CD4-positive, alpha-beta T cell treated with Interleukin-1 beta for 1 hour (primary cell): Measurements from ENCODE around the gene MYLK3.

Experiments
- DNase-seq, 2 donors: peaks; one replicate each; pipeline ENCODE4 v3.0.0-alpha.2; 2020 to 2022

Gene MYLK3

DNA sequence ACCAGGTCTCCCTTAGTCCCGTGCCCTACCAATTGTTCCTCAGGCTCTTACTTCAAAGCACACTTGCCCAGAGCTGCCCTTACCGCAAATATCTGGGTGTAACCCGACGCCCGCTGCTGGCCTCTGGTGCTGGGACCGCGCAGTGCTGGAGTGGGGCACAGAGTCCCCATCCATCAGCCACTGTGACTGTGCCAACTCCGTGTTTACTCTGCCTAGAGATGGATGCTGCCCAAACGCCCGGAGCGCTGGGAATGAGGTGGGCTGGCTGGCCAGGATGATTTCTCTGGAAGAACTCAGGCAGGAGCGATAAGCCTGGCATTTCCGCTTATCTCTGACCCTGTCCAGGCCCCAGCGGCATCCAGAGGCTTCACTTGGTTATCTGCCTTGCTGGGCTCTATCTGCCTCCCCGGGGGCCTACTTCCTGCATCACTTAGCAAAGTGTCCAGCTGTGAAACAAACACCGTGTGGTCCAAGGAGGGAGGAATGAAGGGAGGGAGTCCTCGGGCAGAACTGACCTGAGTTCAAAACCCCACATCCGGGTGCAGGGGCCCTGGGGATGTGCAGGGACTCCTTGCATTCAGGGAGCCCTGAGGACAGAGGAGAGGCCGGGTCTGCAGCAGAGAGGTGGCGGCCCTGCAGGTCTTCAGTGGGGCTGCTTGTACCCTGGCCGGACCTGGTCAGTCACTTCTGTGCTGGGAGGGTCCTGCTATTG lies 9.4 kb upstream of the MYLK3 start:
- no peak for DNase-seq

DNA sequence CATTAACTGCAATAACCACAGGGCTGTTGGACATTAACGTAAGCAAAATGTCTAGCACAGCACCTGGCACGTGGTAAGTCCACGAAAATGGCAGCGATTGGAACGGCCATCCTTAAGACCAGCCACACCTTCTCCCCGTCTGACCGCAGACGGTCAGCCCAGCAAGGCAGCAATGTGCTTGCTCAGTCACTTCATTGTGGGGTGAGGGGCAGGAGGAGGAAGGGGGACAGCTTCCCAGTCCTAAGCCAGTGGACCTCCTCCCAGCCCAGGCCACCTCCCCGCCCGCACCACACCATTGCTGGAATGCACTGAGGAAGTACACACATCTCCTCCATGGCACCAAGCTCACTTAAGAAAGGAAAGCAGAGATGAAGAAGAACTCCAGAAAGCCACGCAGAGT lies 8.6 kb upstream of the MYLK3 start:
- DNase-seq = no peak

DNA sequence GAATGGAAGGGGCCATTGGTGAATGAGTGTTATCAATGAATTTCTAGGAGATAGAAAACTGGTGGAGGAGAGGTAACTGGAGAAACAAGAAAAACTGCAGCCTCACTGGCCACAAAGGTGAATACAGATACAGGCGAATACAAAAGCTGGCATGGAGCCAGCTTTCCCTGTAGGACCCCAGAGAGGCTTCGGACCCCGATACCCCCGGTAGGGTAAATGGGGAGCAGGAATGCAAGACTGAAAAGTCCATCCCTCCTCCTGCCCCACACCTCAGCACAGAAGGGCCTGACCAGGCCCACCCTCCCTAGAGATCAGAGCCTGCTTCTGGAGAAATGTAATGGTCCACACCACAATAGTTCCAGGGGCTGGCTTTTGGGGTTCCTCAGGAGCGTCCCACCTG lies 4.9 kb upstream of the MYLK3 start:
- DNase-seq = no peak

- DNase-seq = no peak
These were observed 3.2 kb upstream of the MYLK3 start for GRCh38 chr16:46751381-46751780.

- no peak for DNase-seq
These were observed 896 bp upstream of the MYLK3 start for GRCh38 chr16:46748775-46749705.

GRCh38 chr16:46746821-46747776 lies 1.0 kb downstream of the MYLK3 start:
- DNase-seq = no peak

DNA sequence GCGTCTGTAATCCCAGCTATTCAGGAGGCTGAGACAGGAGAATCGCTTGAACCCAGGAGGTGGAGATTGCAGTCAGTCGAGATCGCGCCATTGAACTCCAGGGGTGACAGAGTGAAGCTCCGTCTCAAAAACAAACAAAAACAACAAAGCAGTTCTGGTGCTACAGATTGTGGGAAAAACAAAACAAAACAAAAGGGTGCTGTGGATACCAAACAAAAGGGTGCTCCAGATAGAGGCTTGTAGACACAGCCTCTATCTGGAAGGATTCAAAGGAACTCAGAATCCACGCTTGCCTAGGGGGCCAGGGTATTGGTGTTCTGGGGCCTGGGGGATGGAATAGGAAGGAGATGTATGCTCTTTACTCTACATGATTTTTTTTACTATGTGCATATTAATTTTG lies 2.5 kb downstream of the MYLK3 start:
- no peak for DNase-seq

DNA sequence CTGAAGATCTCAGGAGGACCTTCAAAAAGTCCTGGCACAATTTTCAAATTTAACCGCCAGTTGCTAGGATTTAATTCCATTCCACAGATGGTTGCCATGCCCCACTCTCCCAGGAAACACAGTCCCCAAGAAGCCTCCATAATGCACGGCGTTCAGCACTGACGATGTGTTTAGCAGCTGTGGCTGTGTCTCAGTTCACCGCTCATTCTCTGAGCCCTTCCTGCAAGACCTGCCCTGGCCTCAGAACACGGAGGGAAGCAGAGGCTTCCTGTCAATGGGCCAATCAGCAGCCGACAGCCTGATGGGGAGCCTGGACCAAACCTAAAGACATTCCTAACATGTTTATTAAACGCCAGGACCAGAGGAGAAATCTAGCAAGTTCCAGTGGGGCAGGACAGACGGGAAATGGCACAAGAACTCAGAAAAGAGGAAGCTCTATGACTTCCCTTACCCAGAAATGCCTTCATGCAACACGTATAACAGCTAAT lies 4.9 kb downstream of the MYLK3 start:
- DNase-seq = peak in 1 of 2 donors; percentile 3

DNA sequence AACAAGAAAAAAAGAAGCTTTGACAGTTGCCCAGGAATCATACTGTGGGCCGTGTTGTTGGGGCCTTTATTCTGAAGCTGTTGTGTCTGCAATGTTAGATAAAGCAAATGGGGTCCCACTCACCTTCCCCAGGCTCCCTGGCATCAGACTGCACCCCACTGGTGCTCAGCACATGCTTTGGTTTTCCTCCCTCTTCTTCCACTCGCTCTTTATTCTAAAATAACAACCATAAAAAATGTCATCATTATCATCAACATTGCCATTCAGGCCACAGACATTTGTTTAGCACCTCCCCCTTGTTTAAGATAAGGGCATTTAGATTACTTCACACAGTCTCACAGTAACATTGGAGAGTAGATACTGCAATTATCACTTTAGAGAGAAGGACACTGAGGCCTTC lies 8.2 kb downstream of the MYLK3 start:
- DNase-seq = no peak

- no peak for DNase-seq
These were observed 10.4 kb downstream of the MYLK3 start for GRCh38 chr16:46737621-46738214.

DNA sequence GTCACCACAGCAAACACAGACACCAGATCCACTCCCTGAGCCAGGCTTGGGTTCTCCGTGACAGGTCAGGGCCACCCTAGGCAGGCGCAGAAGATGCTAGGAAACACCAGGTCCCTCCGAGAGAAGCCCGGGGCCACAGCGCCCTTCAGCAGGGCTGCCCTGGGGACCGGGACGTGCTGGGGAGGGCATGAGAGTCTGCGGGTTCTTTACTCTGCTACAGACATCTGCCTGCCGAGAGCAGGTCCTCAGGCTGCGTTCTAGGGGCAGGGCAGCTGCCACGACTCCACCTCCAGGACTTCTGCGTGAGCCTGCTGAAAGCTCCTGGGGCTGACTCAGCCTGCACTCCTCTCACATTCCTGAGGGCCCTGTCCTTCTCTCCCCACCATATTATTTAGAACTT lies 11.4 kb downstream of the MYLK3 start:
- no peak for DNase-seq

DNA sequence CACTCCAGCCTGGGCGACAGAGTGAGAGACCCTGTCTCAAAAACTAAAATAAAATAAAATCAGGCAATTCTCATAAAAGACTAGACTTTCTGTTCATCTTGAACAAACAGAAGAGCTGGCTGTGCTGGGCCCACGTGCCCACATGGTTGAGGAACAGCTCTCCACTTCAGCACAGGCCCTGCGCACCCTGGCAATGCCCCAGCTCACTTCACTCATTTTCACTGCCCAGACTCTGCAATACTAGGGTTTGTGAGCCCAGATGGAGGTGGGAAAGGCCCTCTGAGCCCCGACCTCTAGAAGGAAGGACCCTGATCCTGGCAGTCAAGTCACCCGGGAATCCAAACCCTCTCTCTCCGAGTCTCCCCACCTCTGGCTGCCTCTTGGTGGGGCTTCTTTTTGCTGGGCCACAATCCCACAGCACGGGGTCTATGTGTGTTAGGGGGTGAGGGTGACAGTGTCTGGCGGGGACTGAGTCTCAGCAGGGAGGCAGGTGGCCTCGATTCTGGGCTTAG lies 14.8 kb downstream of the MYLK3 start:
- DNase-seq = no peak

GRCh38 chr16:46732561-46732960 lies 15.6 kb downstream of the MYLK3 start:
- DNase-seq = no peak

DNA sequence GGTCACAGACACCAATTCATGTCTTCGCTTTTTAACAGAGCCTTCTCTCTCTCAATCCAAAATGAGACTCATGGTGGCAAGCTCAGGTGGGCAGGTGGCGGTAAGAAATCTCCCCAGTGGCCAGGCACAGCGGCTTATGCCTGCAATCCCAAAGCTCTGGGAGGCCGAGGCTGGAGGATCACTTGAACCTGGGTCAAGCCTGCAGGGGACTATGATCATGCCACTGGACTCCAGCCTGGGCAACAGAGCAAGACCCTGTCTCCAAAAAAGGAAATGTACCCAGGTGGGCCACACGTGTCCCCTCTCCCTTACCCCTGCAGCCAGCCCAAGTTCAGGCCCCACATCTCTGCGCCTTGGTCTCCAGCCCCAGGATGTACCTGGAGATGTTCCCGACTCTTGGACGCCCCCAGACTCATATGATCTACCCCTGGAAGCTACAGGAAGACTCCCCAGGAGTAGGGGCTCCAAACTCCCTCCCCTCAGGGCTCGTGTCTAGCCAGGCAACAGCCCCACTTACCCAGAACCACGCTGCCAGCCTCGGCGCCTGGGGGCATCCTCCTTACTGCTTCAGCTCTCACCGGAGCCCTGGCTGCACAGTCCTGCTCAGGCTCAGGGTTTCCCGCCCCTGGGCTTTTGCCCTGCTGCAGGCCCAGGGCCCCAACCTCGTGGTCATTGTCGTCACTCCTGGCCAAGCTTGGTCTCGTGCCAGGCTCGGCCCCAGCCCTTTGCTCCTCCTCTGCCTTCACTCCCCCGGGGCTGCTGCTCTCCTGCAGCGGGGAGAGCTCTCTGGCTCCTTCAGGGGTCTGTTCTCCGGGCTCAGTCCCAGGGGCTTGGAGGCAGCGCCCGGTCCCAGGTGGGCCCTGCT lies 16.2 kb downstream of the MYLK3 start:
- no peak for DNase-seq

GRCh38 chr16:46730801-46731690 lies 17.1 kb downstream of the MYLK3 start:
- DNase-seq = no peak

GRCh38 chr16:46730126-46730525 lies 18.0 kb downstream of the MYLK3 start:
- no peak for DNase-seq

GRCh38 chr16:46729326-46729995 lies 18.7 kb downstream of the MYLK3 start:
- DNase-seq = no peak

DNA sequence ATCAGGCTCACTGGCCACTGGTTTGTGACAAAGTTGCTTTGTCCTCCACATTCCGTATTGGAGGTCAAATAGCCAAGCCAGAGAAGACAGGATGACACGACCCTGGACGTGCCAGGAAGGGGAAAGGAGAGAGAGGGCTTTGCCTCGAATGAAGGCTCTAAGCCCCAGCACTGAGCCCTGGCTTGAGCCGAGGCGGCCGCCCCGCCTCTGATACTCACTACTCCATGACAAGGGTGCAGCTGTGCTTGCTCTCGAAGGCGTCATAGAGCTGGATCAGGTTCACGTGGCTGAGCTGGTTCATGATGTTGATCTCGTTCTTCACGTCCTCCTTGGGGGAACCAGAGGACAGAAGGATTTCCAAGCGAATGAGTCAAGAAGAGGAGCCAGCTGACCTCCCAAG lies 19.3 kb downstream of the MYLK3 start:
- no peak for DNase-seq

- DNase-seq = no peak
These were observed 20.5 kb downstream of the MYLK3 start for GRCh38 chr16:46727630-46728029.

DNA sequence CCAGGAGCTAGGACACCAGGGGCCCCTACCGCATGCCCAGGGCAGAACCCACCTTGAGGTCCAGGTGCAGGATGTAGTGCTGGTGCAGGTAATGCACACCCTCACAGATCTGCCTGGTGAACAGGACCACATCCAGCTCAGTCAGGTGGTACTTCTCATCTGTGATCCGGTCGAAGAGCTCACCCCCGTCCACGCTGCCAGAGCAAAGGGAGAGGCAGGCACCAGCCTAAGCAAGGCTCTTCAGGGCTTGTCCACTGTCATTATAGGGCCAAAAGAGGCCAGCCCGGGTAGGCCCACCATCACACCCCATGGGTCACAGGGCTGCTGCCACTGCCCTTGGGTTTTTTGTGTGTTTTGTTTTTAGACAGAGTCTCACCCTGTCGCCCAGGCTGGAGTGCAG lies 21.0 kb downstream of the MYLK3 start:
- no peak for DNase-seq
